ENCODE measurements around the gene SLC9C2.
A peak's percentile ranks its signal among the peaks of the same experiment; 100 is the strongest.
"Not testable (repeated sequence)": the region's sequence is repeated elsewhere in the genome, so short reads cannot be mapped to it uniquely, and the experiment has no call there.

The SLC9C2 gene

DNA sequence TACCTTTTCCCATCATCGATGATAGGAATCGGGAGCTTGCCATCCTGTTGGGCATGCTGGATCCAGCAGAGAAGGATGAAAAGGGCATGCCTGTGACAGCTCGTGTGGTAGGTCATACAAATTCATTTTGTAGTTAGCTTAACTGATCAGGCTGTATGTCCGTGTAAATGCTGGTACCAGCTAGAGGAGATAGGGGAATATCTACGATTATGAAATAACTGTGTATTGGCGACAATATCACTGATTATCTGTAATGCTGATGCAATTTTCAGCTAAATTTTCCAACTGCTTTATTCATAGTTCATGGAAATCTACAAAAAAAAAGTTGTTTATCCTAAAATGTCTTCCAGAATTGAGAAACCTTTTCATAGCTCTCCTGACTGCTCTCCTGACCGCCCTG is 117.5 kb downstream of the SLC9C2 start:
- DNase-seq (ENCODE audit: low spot score) = no peak

GRCh38 chr1:173484276-173484675 is 118.6 kb downstream of the SLC9C2 start:
- DNase-seq (ENCODE audit: low spot score) = no peak

GRCh38 chr1:173482683-173483082 is 120.2 kb downstream of the SLC9C2 start:
- no peak for DNase-seq (ENCODE audit: low spot score)

DNA sequence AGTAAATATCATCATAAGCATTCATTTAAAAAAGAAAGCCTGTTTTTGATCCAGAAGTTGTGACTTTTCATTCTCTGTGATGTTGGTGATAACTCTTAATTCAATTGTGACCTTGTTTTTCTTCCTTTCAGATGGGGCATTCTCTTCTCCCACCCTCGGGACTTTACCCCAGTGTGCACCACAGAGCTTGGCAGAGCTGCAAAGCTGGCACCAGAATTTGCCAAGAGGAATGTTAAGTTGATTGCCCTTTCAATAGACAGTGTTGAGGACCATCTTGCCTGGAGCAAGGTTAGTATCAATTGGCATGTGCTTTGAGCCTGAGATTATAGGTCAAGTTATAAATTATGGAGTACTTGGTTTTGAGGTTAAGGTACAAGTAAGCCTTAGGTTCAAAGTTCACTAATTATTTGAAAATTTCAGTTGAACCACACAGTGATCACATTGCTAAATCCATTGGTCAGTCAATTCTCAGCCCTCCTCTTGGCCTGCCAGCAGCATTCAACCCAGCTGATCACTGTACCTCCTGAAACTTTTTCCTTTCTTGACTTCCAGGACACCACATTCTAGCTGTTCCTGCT is 121.6 kb downstream of the SLC9C2 start:
- no peak for DNase-seq (ENCODE audit: low spot score)

DNA sequence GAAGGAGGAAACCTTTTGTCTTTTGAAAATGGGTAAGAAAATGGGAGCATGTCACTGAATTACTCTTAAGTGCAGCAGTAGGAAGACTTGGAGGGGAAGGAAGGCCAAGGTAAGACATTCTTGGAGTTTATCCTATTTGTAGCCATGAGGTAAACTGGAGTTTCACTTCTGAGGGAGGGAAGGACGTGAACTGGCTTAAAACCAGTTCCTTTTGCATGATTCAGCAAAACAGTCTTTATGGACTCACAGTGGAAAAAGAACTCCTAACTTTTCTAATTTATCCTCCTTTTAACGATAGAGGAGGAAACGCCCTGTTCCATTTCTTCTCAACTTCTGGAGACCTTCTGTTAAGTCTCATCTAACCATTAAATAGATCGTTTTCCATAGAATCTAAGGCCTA is 123.2 kb downstream of the SLC9C2 start:
- no peak for DNase-seq (ENCODE audit: low spot score)

DNA sequence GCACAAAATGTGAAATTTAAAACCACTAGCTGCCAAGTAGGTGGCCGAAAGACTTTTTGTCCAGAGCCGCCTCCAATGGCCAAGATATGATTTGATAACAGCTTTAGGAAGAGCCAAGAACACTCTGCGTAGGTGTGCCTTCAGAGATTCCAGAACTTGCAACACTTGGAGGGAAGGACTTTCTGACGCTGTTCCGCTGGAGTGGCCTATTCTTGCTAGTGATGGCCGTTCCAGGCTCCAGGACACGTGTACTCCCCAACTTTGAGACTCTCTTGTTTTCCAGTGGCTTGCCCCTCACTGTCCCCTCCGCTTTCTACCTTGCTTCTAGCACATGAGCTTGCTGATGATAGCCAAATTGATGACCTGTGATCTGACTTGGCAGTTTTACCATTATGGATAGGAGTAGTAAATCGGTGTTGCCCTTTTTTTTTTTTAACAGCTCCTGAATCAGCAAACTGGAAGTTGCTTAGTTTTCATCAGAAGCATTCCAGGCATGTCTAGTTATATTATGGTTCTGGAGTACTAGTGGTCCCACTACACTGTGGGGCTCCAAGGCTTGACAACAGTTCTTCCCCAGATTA is 124.7 kb downstream of the SLC9C2 start:
- no peak for DNase-seq (ENCODE audit: low spot score)

GRCh38 chr1:173477286-173478093 is 125.4 kb downstream of the SLC9C2 start, which contains the start of gene PRDX6:
Gene PRDX6, plus strand, starts transcription at chr1:173477335. Its CDS starts 63 bp downstream, at chr1:173477398.
- DNase-seq (ENCODE audit: low spot score) = peak; percentile 82

GRCh38 chr1:173476665-173477285 is 126.1 kb downstream of the SLC9C2 start:
- DNase-seq (ENCODE audit: low spot score) = peak; percentile 84

DNA sequence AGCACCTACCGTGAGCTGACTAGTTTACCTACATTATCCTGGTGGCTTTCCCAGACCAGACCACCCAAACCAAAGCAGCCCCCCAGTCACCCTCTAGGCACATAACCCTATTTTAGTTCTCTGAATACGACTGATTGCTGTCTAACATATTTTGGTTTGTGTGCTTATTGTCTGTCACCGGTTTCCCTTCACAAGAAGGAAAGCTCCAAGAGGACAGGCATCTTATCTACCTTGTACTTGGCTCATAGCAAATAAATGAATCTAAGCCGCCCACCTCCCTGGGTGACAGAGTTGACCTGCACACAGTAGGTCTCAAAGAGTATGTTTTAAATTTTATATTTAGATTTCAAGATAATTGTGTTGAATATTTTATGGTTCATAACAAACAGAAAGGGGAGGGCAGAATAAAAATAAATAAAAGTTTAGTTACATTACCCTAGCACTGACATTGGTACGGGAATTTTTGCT is 126.6 kb downstream of the SLC9C2 start:
- DNase-seq (ENCODE audit: low spot score) = no peak

GRCh38 chr1:173475564-173476196 is 127.2 kb downstream of the SLC9C2 start:
- DNase-seq (ENCODE audit: low spot score) = peak; percentile 59

- DNase-seq (ENCODE audit: low spot score) = not testable (repeated sequence)
These were observed 128.0 kb downstream of the SLC9C2 start for GRCh38 chr1:173474780-173475421.

GRCh38 chr1:173474097-173474779 is 128.6 kb downstream of the SLC9C2 start:
- no peak for DNase-seq (ENCODE audit: low spot score)

- DNase-seq (ENCODE audit: low spot score) = no peak
These were observed 129.3 kb downstream of the SLC9C2 start for GRCh38 chr1:173473599-173474011.

DNA sequence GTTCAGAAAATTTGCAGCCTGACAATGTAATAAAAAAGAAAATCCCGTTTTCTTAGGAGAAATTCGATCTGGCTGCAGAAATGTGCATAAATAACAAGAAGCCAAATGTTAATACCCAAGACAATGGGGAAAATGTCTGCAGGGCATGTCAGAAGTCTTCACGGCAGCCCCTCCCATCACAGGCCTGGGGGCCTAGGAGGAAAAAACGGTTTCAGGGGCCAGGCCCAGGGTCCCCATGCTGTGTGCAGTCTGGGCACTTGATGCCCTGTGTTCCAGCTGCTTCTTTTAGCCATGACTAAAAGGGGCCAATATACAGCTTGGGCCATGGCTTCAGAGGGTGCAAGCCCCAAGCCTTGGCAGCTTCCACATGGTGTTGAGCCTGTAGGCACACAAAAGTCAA is 132.3 kb downstream of the SLC9C2 start:
- no peak for DNase-seq (ENCODE audit: low spot score)

GRCh38 chr1:173469656-173470055 is 133.2 kb downstream of the SLC9C2 start:
- DNase-seq (ENCODE audit: low spot score) = no peak

DNA sequence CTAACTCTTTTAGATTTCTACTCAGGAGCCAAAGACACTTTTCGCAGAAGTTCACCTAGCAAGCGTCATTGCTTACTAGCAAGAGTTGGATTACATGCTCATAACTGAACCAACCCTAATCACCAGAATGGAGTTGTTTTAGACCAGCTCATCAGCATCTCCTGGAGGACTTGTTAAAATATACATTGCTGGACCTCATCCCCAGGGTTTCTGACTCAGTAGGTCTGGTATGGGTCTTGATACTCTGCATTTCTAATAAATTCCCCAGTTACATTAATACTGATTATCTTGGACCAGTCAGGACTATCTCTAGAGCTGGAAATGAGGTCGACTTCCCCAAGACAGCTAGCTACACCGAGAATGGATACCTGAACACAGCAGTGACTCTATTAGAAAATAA is 135.4 kb downstream of the SLC9C2 start:
- no peak for DNase-seq (ENCODE audit: low spot score)

- DNase-seq (ENCODE audit: low spot score) = not testable (repeated sequence)
These were observed 138.7 kb downstream of the SLC9C2 start for GRCh38 chr1:173464185-173464584.

- DNase-seq (ENCODE audit: low spot score) = not testable (repeated sequence)
These were observed 140.2 kb downstream of the SLC9C2 start for GRCh38 chr1:173462666-173463065.

DNA sequence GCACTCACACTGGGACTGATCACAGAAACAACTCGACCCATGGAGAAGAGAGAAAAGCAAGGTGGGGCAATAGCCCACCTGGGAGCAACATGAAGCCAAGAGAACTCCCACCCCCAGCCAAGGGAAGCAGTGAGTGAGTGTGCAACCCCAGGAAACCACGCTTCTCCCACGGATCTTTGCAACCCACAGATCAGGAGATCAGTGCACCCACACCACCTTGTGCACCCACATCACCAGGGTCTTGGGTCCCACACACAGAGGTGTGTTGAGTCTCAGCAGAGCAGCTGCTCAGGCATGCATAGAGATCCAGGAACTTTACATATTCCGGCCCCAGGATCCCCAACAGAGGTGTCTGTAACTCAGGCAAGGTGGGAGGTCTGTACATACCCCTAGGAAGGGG is 143.0 kb downstream of the SLC9C2 start:
- DNase-seq (ENCODE audit: low spot score) = no peak

DNA sequence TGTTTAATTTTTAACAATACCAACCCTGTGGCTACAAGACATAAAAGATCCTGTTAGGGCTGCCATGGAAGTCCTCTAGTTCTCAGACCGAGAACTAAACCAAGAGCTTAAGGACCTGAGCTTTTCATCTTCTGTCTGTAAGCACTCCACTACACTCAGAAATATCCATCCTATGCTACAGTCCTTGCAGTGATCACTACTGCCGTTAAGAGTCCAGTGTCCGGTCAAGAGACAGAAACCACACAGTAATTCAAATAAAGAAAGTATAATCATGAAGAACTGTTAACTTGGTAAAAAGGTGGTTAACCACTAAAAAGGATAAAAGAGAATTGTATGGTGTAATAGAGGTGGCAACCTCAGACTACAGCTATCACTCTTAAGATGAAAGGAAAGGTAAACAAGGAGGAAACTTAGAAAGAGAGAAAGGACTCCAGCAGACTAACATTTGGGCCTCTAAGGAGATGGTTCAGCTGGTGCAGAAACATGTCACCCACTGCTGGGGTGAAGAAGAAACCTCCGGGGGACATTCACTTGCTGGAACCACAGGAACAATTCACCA is 147.8 kb downstream of the SLC9C2 start:
- peak; percentile 22 for DNase-seq (ENCODE audit: low spot score)

- no peak for DNase-seq (ENCODE audit: low spot score)
These were observed 148.9 kb downstream of the SLC9C2 start for GRCh38 chr1:173453982-173454381.

Measured in activated CD4-positive, alpha-beta T cell treated with anti-CD3 and anti-CD28 coated beads, Interleukin-2, Interleukin-4, amounts not matched to agents 100 ng/mL and 50 ng/mL, durations not matched to agents 16 hours and 8 hours (primary cell).